ENCODE results near the gene AUP1.

AUP1 gene

DNA sequence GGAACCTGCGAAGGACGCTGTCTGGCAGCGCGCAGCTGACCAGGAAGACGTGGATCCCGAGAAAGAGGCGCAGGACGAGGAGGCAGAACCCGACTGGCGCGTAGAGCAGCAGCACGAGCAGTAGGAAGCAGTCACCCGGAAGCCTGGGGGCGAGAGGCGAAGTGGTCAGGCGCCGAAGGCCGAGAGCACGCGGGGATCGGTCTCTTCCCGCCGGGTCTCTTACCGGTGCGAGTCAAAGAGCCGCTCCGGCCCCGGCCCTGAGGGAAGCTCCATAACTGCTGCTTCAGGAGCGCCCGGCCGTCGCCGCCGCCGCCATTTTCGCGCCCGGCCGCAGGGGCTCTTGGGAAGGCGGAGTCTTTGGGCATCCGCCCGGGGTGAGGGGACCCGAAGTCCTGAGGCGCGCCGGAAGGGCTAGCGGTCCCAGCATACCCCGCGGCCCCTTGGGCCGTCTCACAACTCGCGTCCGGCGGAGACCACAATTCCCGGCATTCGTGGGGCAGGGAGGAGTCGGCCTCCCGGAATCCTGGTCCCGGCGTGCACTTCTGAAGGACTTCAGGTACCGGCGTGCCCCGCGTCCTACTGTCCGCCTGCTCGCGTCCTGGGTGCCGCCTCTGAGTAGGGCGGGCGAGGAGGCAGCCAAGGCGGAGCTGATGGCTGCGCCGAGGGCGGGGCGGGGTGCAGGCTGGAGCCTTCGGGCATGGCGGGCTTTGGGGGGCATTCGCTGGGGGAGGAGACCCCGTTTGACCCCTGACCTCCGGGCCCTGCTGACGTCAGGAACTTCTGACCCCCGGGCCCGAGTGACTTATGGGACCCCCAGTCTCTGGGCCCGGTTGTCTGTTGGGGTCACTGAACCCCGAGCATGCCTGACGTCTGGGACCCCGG, at the start of gene AUP1, which contains the start of gene HTRA2:
AUP1 (minus strand) TSS at position 350 of the 882 bp plus-strand sequence; CDS start at position 273, 77 bp downstream.
HTRA2 (plus strand) TSS at position 577 of the 882 bp plus-strand sequence; CDS start at position 651, 74 bp downstream.
- Histone ChIP-seq H3K4me3 (ENCODE audit: low read depth, low read length) (peak within 1 kb of the TSS; percentile 99), H3K27ac (peak within 1 kb of the TSS; percentile 76), H3K36me3 (replicated peaks) (peaks cover 21% of the 10 kb centered on the region), H3K27me3 (replicated peaks) (no peaks in the 10 kb centered on the region)
- DNase-seq = peak; percentile 99
- TF ChIP-seq, protein P1, sequence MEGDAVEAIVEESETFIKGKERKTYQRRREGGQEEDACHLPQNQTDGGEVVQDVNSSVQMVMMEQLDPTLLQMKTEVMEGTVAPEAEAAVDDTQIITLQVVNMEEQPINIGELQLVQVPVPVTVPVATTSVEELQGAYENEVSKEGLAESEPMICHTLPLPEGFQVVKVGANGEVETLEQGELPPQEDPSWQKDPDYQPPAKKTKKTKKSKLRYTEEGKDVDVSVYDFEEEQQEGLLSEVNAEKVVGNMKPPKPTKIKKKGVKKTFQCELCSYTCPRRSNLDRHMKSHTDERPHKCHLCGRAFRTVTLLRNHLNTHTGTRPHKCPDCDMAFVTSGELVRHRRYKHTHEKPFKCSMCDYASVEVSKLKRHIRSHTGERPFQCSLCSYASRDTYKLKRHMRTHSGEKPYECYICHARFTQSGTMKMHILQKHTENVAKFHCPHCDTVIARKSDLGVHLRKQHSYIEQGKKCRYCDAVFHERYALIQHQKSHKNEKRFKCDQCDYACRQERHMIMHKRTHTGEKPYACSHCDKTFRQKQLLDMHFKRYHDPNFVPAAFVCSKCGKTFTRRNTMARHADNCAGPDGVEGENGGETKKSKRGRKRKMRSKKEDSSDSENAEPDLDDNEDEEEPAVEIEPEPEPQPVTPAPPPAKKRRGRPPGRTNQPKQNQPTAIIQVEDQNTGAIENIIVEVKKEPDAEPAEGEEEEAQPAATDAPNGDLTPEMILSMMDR (IDR thresholded peaks at IDR 0.05; ENCODE audit: low read depth, low read length, missing control alignments) = no peak
- in situ Hi-C loops (cut with HindIII; ENCODE audit: low pct_ligation_motif_present, low sequenced_read_pairs) = no loop called here

DNA sequence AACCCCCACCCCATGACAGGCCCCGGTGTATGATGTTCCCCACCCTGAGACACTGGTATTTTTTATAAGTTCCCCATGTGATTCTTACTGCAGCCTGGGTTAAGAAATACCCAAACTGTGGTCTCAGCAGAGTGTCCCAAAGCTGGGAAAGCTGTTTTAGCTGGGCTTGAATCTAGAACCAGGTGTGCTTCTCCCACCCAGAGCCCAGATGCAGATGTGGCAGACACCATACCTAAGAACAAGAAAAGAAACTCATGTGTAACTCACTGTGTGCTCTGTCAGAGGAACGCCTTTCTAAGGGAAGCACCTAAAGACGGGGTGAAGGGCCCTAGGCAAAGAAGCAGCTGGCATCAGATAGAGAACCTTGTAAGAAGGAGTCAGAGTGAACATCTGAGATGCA, 48.9 kb upstream of the AUP1 start:
- in situ Hi-C loops (cut with HindIII; ENCODE audit: low pct_ligation_motif_present, low sequenced_read_pairs) = no loop called here
- TF ChIP-seq, protein P1 (IDR thresholded peaks at IDR 0.05; ENCODE audit: low read depth, low read length, missing control alignments) = no peak
- no peak for DNase-seq

GRCh38 chr2:74577448-74577847, 47.9 kb upstream of the AUP1 start:
- in situ Hi-C loops (cut with HindIII; ENCODE audit: low pct_ligation_motif_present, low sequenced_read_pairs) = no loop called here
- Histone ChIP-seq H3K4me3 (ENCODE audit: low read depth, low read length) (no peak overlapping the region), H3K36me3 (replicated peaks) (no peaks in the 10 kb centered on the region), H3K27me3 (replicated peaks) (no peaks in the 10 kb centered on the region), H3K27ac (no peak overlapping the region)
- DNase-seq = no peak
- TF ChIP-seq, protein P1 (IDR thresholded peaks at IDR 0.05; ENCODE audit: low read depth, low read length, missing control alignments) = no peak

More for the DNA sequence above, 48.9 kb upstream of the AUP1 start:
- no peaks in the 10 kb centered on the region for H3K27me3 ChIP-seq (replicated peaks)
- H3K36me3 ChIP-seq (replicated peaks) = no peaks in the 10 kb centered on the region
- H3K4me3 ChIP-seq (ENCODE audit: low read depth, low read length) = no peak overlapping the region
- H3K27ac ChIP-seq = no peak overlapping the region

GRCh38 chr2:74576863-74577229, 47.3 kb upstream of the AUP1 start:
- Histone ChIP-seq H3K27me3 (replicated peaks) (no peaks in the 10 kb centered on the region), H3K4me3 (ENCODE audit: low read depth, low read length) (no peak overlapping the region), H3K27ac (no peak overlapping the region), H3K36me3 (replicated peaks) (no peaks in the 10 kb centered on the region)
- TF ChIP-seq, protein P1 (IDR thresholded peaks at IDR 0.05; ENCODE audit: low read depth, low read length, missing control alignments) = no peak
- no peak for DNase-seq
- in situ Hi-C loops (cut with HindIII; ENCODE audit: low pct_ligation_motif_present, low sequenced_read_pairs) = no loop called here

DNA sequence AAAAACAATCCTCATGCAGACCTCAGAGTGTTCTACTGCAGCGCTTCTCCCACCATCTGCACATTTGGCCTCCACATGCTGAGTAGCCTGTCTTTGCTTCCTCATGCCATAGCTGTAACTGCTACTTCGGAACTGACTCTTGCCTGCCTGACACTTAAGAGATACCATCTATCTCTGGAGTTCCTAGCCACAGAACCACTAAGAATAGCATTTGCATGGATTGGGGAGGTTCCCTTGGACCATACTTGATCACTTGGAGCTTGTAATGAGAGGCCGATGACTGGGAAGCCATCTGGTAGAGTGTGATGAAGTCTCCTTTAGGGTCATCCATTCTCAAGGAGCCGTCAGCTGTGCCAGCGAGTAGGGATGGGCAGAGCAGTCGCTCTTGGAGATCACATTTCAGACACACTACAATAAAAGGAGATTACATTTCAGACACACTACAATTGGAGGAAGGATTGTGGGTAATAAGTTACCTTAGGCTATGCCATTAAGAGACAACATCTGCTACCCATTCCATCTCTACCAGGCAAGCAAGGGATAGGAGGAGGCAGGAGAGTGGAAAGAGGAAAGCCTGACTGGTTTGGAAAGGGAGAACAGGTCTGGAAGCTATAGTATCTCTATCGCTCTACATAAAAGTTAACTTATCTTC, 46.8 kb upstream of the AUP1 start:
- in situ Hi-C loops (cut with HindIII; ENCODE audit: low pct_ligation_motif_present, low sequenced_read_pairs) = no loop called here
- TF ChIP-seq, protein P1 (IDR thresholded peaks at IDR 0.05; ENCODE audit: low read depth, low read length, missing control alignments) = no peak
- DNase-seq = no peak
- Histone ChIP-seq H3K4me3 (ENCODE audit: low read depth, low read length) (no peak overlapping the region), H3K36me3 (replicated peaks) (no peaks in the 10 kb centered on the region), H3K27me3 (replicated peaks) (no peaks in the 10 kb centered on the region), H3K27ac (no peak overlapping the region)
